Fibroblast of lung (primary cell): ENCODE data around the gene TMEM120A.

Experiments used
- CTCF ChIP-seq, 2 donors: IDR thresholded peaks in 1 of 2; conservative IDR thresholded peaks in 1 of 2; 1 replicate in 1 of 2; 2 replicates in 1 of 2; pipeline ENCODE4 v1.5.1; 2011 to 2012; ENCODE audit warnings: low read length in 2 of 2, control low read depth in 1 of 2, inconsistent platforms in 1 of 2, low read depth in 1 of 2, mild to moderate bottlenecking in 1 of 2
- EZH2 ChIP-seq: IDR thresholded peaks from 2 replicates; pipeline ENCODE4 v1.5.1; 2012; ENCODE audit warnings: low read length, control low read depth, mild to moderate bottlenecking; ENCODE audit errors: missing control alignments

DNA sequence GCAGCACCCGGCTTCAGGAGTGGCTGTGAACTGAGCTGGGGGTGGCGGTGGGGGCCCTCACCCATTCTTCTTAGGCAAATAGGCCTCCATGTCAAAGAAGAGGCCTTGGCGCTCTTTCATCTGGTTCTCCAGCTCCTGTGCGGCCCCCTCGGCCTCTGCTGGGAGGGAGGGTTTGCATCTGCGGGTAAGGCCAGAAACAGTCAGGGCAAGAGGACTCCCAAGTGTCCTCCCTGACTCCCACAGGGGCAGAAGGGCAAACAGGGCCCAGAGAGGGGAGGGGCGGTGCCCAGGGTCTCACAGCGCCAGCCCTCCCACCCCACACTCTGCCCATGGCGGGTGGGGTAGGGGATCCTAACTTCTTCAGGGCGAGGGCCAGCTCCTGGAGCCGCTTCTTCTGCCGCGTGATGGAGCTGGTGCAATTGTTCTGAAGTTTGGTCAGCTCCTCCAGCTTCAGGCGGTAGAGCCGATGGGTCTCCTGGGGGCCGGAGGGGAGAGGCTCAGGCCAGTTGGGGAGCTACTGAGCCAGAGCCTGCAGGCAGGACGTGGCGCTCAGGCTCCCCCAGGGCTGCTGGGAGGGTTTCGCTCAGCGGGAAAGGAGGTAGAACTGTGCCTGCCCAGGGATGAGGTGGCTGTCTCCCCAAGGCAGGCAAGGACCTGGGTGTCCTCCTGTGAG is 2.2 kb downstream of the TMEM120A start:
- TF ChIP-seq CTCF (conservative IDR thresholded peaks at IDR 0.05 in 1 of 2, IDR thresholded peaks at IDR 0.05 in 1 of 2; ENCODE audit: low read depth in 1 of 2, low read length in 2 of 2) (no peak), EZH2 (no peak)
